ENCODE results near the gene CAMK2A.

The CAMK2A gene

DNA sequence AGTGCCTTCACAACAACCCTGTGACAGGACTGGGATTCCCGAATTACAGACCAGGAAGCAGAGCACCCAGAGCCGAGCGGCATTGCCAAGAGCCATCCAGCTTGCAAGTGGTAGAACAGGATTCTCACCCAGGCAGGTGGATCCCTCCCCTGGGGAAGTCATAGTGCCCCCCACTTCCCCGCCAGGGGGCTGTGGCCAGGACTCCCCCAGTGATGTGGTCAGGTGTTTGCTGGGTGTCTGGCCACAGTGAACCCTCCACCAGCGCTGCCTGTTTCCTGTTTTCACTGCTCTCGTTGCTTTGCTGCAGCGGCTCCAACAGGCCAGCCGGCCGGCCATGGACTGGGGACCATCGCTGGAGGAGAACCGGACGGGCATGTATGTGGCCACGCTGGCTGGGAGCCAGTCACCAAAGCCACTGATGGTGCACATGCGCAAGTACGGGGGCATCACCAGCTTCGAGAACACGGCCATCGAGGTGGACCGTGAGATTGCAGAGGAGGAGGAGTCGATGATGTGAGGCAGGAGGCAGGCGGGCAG lies 80.4 kb downstream of the CAMK2A start:
- FAIRE-seq = no peak

DNA sequence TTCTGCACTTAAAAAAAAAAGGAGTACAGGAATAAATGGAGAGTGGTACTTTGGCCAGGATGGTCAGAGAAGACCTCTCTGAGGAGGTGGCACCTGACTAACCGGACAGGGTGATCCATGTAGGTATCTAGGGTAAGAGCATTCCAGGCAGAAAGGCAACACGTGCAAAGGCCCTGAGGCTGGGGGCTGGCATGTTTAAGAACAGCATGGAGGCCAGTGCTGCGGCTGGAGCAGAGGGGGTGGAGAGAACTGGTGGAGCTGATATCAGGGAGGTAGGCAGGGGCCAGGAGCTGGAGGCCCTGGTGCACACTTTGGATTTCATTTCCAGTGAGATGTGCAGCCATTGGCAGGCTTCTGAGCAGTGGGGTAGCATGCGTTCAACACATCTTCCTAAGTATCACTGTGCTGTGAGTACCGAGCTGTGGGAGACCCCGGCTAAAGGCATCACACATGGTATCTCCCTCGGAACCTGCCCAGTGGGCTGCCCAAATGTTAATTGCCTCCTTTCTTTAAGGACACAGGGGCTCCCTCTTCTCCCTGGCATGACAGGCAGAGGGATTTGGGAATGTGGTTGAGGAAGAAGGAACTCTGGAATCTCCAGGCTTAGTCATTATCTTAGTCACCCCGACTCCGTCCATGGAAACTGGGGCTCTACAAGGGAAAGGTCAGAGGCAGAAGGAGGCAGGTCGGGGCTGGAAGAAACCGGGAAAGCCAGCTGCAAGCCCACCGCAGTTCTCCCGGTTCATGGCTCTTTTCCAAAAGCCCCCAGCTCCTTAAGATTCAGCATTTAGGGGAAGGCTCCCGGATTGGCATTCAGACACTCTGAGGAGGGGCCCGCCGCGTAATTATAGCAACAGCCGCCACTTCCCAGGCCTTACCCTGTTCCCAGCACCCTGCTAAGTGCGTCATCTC lies 81.1 kb downstream of the CAMK2A start:
- FAIRE-seq = no peak

DNA sequence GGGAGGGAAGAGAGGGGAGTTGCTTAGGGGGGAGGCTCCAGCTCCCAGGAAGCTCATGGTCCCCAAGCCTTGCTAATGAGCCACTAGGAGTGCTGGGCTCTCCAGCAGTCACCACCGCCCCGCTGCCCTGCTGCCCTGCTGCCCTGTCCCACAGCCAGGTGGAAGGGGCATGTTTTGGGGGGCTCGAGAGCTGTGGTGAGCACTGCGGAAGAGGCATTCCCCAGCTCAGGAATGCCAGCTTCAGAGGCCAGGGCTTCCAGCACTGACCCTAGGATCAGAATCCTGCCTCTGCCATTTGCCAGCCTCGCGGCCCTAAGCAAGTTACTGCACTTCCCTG lies 82.8 kb downstream of the CAMK2A start:
- FAIRE-seq = no peak

- FAIRE-seq = no peak
Measured at GRCh38 chr5:150206098-150206778, 83.3 kb downstream of the CAMK2A start.

DNA sequence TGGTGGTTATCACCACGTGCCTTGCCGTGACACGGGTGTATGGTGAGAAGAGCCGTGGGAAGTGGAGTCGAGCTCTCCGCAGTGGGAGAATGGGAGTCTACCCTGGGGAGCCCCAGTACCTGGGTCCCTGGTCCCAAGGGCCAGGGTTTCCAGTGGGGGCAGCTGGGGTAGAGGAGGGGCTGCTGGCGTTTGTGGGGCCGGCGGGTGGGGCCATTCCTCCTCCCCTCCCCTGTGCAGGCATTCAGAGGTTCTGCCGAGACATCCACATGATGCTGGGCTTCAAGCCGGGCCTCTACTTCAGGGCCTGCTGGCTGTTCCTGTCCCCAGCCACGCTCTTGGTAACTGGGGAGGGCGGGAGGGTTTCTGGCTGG lies 85.0 kb downstream of the CAMK2A start:
- FAIRE-seq = no peak

- no peak for FAIRE-seq
Measured at GRCh38 chr5:150203832-150204589, 85.6 kb downstream of the CAMK2A start.

DNA sequence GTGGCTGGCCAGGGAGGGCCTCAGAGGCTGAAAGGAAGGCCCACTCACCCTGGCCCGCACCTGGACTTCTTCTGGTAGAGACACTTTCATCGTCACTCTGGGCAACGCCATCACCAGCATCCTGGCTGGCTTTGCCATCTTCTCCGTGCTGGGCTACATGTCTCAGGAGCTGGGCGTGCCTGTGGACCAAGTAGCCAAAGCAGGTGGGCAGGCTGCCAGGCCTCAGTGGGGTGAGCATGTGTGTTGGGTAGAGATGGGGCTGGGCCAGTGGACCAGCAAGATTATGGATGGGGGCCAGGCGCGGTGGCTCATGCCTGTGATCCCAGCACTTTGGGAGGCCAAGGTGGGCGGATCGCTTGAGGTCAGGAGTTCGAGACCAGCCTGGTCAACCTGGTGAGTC lies 87.1 kb downstream of the CAMK2A start:
- FAIRE-seq = no peak

DNA sequence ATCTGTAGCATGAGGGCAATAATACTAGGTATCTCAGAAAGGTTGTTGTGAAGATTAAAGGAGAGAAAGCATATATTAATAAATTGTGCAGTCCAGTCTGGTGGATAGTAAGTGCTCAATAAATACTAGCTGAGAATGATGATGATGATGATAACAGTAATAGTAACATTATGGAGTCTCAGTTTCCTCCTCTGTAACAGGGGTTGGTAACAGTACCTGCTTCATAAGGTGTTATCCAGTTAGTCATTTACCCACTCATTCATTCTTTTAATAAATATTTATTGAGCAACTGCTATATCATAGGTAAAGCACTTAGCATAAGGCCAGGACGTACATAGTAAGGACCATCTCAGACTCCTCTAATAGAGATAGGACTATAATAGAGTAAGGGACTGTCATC lies 92.1 kb downstream of the CAMK2A start:
- FAIRE-seq = no peak

DNA sequence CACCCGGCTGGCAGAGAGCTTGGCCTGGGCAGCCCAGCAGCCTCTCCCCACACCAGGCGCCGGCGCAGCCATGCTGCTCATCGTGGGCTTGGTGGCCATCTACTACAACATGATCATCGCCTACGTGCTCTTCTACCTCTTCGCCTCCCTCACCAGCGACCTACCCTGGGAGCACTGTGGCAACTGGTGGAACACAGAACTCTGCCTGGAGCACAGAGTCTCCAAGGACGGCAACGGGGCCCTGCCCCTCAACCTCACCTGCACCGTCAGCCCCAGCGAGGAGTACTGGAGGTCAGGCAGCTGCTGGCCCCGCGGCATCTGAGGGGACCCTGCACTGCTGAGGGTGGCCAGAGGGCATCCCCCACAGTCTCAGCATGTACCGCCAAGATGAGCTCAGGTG lies 92.6 kb downstream of the CAMK2A start:
- no peak for FAIRE-seq

GRCh38 chr5:150196514-150196913 lies 93.1 kb downstream of the CAMK2A start:
- no peak for FAIRE-seq

DNA sequence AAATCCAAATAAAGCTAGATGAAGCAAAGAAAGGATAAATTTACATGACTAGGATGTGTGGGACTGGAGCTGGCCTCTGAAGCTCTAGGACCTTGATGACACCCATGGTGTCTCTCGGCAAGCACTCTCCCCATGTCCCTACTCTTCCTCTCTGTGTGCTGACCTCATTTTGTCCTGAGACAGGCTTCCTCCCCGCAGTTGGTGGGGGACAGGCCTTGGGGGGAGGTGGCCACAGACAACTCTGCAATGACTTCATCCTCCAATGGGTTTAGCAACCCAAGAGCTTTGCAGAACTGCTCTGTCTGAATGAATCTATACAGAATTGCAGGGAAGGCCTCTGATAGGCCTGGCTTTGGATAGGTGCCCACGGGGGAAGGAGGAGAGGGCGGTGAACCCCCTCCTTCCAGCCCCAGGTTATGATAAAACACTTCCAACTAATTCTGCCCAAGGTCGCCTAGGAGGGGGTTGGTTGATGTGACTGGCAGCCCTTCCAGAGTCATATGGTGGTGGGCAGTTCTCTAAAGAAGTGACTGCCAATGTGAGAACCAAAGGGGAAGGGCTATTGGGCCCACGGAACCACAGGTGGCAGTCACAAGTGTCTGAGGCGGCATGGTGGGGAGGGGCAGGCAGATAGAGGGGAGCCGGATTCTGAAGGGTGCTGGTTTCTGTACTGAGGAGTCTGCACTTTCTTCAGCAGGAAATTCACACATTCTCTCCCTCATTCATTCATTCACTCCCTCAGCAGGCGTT lies 93.7 kb downstream of the CAMK2A start:
- no peak for FAIRE-seq

DNA sequence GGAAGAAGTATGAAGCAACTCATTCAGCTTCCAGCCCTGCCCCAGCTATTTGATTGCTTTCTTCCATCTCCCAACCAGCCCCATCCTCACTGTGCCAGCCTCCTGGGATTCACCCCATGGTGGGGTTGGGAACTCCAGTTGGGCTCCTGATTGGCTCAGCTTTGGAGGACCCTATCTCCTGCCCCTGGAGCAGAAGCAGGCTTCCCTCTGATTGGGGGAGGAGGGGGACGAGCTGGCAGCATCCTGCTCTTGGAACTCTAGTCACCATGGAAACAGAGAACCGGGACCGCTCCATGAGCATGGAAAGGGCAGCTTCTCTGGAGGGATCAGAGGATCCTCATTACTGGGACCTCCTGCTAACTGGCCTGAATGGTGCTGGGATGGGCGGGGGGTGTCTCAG lies 97.1 kb downstream of the CAMK2A start:
- no peak for FAIRE-seq

DNA sequence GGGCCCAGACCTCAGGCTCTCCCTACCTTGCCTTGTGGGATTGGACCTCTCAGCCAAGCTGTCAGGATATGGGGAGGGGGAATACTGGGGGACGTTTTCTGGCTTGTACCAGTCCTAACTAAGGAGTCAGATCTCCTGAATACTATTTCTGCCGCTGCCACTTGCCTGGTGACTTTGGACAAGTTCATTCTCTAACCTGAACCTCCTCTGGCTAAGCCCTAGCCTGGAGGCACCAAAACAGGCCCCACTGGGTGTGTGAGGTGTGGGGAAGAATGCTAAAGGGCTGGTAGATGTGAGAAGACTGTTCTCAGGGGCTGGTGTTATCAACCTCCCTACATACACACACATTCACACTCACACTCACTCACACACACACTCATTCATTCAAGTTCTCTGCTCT lies 98.6 kb downstream of the CAMK2A start:
- no peak for FAIRE-seq

GRCh38 chr5:150190503-150190979 lies 99.0 kb downstream of the CAMK2A start:
- no peak for FAIRE-seq

- no peak for FAIRE-seq
Measured at GRCh38 chr5:150189728-150190502, 99.7 kb downstream of the CAMK2A start, which contains the start of gene SLC6A7. Gene SLC6A7 (plus strand): TSS chr5:150190062. CDS start chr5:150190328, 266 bp downstream.

DNA sequence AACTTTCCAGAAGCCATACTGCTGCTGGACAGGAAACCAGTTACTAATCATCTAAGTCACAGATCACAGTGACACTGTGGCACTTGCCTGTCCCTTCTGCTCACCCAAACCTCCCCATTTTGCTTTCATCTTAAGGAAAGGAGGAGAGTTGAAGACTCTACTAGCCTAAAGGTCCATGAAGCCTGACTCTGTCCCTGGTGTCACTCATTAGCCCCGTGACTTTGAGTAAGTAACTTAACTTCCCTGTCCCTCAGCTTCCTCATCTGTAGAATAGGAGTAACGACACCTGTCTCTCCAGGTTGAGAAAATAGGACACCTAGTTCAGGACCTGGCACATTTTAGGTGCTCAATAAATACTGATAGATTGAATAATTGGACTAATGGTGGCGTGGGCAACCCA lies 100.2 kb downstream of the CAMK2A start:
- FAIRE-seq = no peak

DNA sequence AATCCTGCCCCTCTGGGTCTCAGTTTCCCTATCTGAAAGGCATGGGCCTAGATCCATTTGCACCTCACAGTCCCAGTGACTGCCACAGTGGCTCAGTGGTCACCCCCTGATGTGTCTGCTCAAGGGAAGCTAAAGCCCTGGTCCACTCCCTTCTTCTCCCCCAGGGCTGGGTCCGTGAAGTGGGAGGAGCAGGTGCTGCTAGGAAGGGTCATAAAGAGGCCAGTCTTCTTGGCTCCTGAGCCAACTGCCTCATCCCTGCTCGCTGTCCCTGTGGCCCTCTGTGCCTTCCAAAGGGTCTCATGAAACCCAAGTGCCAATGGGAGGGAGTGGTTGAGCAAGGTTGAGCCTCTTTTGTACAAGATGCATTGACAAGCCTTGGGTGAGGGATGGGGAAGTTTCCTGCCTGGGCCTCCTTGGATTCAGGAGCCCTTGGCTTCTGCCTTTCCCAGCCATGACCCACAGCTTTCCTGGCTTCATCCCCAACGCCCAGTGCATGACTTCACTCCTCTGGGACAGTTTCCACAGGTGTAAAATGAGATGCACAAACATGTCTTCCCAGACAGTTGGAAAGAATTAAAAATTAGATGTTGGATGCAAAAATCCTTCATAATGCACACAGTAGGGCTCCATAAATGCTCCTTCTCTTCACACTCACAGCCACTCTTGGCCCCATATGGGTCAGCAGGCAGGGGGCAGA lies 101.3 kb downstream of the CAMK2A start:
- no peak for FAIRE-seq

DNA sequence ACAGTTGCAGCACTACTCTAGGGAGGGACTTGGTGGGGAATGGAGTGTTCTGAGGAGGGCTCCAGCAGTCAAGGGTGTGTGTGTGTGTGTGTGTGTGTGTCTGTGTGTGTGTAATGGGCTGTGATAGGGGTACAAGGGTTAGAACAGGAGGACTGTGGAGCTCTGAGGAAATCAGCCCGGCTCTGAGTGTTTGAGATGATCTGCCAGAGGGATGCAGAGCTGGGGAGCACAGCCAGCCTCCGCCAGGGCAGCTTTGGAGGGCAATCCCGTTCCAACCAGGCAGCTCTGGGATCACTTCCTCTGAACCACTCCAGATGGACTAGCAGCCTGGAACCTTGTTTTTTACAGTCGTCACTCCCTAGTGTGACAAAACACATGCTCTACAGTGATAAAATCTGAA lies 102.7 kb downstream of the CAMK2A start:
- FAIRE-seq = no peak

DNA sequence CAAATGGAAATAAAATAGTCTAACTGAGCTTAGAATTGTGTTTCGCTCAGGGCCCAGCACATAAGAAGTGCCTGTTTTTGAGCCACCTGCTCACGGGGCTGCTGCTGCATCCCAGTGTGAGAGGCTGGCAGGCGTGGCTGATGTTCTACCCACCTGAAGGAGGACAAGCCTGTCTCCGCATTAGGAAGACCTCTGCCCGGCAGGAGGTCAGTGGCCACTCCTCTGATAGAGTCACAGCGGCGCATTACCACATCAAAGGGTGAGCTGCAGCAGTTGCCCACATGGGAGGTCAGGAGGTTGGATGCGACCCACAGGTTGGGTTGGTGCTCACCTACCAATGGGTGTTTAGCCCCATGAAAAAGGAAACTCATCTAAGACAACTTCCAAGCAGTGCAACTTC lies 103.4 kb downstream of the CAMK2A start:
- FAIRE-seq = no peak

- FAIRE-seq = no peak
Measured at GRCh38 chr5:150184990-150185912, 104.3 kb downstream of the CAMK2A start.

All from colon (tissue), 2 donors.